IPS-15b (cell line): ENCODE results near the gene DDX11.
"Not testable (repeated sequence)": the region's sequence is repeated elsewhere in the genome, so short reads cannot be mapped to it uniquely, and the experiment has no call there.

ENCODE experiments used
- H3K27me3 ChIP-seq: one replicate; pipeline ENCODE4 v1.6.1; 2013; ENCODE audit warnings: low read length; ENCODE audit not compliant: control insufficient read depth, insufficient read depth
- H3K36me3 ChIP-seq: one replicate; pipeline ENCODE4 v1.6.1; 2013; ENCODE audit warnings: low read length; ENCODE audit not compliant: control insufficient read depth, insufficient read depth
- H3K4me1 ChIP-seq: one replicate; pipeline ENCODE4 v1.6.1; 2013; ENCODE audit warnings: mild to moderate bottlenecking, low read length; ENCODE audit not compliant: control insufficient read depth, insufficient read depth
- H3K4me3 ChIP-seq: one replicate; pipeline ENCODE4 v1.5.1; 2013; ENCODE audit warnings: low read depth, low read length
- H3K9ac ChIP-seq: one replicate; pipeline ENCODE4 v1.6.1; 2013; ENCODE audit warnings: low read depth, mild to moderate bottlenecking, low read length
- H3K9me3 ChIP-seq: one replicate; pipeline ENCODE4 v1.6.1; 2013; ENCODE audit warnings: mild to moderate bottlenecking, low read length; ENCODE audit not compliant: control insufficient read depth, insufficient read depth

Gene DDX11

GRCh38 chr12:31091629-31092028, 18.0 kb downstream of the DDX11 start:
- not testable (repeated sequence) for H3K27me3 ChIP-seq, H3K4me1 ChIP-seq, H3K4me3 ChIP-seq, H3K9me3 ChIP-seq, H3K9ac ChIP-seq
- peaks cover 26% of the 10 kb centered on the region for H3K36me3 ChIP-seq

- not testable (repeated sequence) for H3K9ac ChIP-seq, H3K4me1 ChIP-seq, H3K4me3 ChIP-seq, H3K27me3 ChIP-seq, H3K9me3 ChIP-seq
- H3K36me3 ChIP-seq = peaks cover 33% of the 10 kb centered on the region
Observed at GRCh38 chr12:31092718-31093117, 19.1 kb downstream of the DDX11 start.

- not testable (repeated sequence) for H3K9ac ChIP-seq, H3K27me3 ChIP-seq, H3K4me1 ChIP-seq, H3K4me3 ChIP-seq, H3K9me3 ChIP-seq
- peaks cover 34% of the 10 kb centered on the region for H3K36me3 ChIP-seq
Observed at GRCh38 chr12:31095080-31095860, 21.6 kb downstream of the DDX11 start.

GRCh38 chr12:31096251-31097065, 22.8 kb downstream of the DDX11 start:
- not testable (repeated sequence) for H3K4me1 ChIP-seq, H3K9me3 ChIP-seq, H3K27me3 ChIP-seq, H3K9ac ChIP-seq, H3K4me3 ChIP-seq
- peaks cover 40% of the 10 kb centered on the region for H3K36me3 ChIP-seq

GRCh38 chr12:31097819-31098218, 24.2 kb downstream of the DDX11 start:
- H3K9me3 ChIP-seq, H3K9ac ChIP-seq, H3K4me3 ChIP-seq, H3K4me1 ChIP-seq, H3K27me3 ChIP-seq: not testable (repeated sequence)
- H3K36me3 ChIP-seq = peaks cover 46% of the 10 kb centered on the region

- H3K4me3 ChIP-seq, H3K9me3 ChIP-seq, H3K27me3 ChIP-seq, H3K4me1 ChIP-seq, H3K9ac ChIP-seq: not testable (repeated sequence)
- H3K36me3 ChIP-seq = peaks cover 48% of the 10 kb centered on the region
Observed at GRCh38 chr12:31098363-31098762, 24.7 kb downstream of the DDX11 start.

GRCh38 chr12:31098771-31099170, 25.1 kb downstream of the DDX11 start:
- H3K27me3 ChIP-seq, H3K4me3 ChIP-seq, H3K9me3 ChIP-seq, H3K9ac ChIP-seq, H3K4me1 ChIP-seq: not testable (repeated sequence)
- peaks cover 52% of the 10 kb centered on the region for H3K36me3 ChIP-seq

GRCh38 chr12:31099434-31099833, 25.8 kb downstream of the DDX11 start:
- H3K9me3 ChIP-seq, H3K4me1 ChIP-seq, H3K4me3 ChIP-seq, H3K9ac ChIP-seq, H3K27me3 ChIP-seq: not testable (repeated sequence)
- peaks cover 49% of the 10 kb centered on the region for H3K36me3 ChIP-seq

- not testable (repeated sequence) for H3K9ac ChIP-seq, H3K27me3 ChIP-seq, H3K4me3 ChIP-seq, H3K4me1 ChIP-seq, H3K9me3 ChIP-seq
- peaks cover 47% of the 10 kb centered on the region for H3K36me3 ChIP-seq
Observed at GRCh38 chr12:31100503-31101208, 27.0 kb downstream of the DDX11 start.

- not testable (repeated sequence) for H3K4me3 ChIP-seq, H3K4me1 ChIP-seq, H3K9ac ChIP-seq, H3K9me3 ChIP-seq, H3K27me3 ChIP-seq
- peaks cover 38% of the 10 kb centered on the region for H3K36me3 ChIP-seq
Observed at GRCh38 chr12:31102125-31102524, 28.5 kb downstream of the DDX11 start.

GRCh38 chr12:31102596-31102995, 28.9 kb downstream of the DDX11 start:
- H3K36me3 ChIP-seq = peaks cover 36% of the 10 kb centered on the region
- not testable (repeated sequence) for H3K27me3 ChIP-seq, H3K4me3 ChIP-seq, H3K9ac ChIP-seq, H3K9me3 ChIP-seq, H3K4me1 ChIP-seq

GRCh38 chr12:31103561-31103975, 29.9 kb downstream of the DDX11 start:
- peaks cover 30% of the 10 kb centered on the region for H3K36me3 ChIP-seq
- not testable (repeated sequence) for H3K4me3 ChIP-seq, H3K9me3 ChIP-seq, H3K27me3 ChIP-seq, H3K9ac ChIP-seq, H3K4me1 ChIP-seq
